Measurements from ENCODE around the gene POLR2C.
"Not testable (repeated sequence)": the region's sequence is repeated elsewhere in the genome, so short reads cannot be mapped to it uniquely, and the experiment has no call there.

POLR2C gene

DNA sequence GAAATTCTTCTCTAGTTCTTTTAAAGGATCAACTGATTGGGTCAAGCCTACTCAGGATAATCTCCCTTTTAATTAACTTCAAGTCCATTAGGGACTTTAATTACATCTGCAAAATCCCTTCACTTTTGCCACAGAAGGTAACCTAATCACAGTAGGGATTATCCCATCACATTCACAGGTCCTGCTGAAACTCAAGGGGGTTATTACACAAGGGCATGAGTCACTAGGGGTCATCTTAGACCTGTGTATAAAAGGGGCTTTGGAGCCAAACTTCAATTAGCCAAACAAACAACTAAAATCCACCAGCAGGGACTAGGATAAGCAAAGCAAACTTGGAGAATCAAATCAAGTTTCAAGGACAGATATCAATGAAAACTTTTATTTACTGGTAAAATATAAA lies 34.7 kb upstream of the POLR2C start:
- TF ChIP-seq, protein P1, sequence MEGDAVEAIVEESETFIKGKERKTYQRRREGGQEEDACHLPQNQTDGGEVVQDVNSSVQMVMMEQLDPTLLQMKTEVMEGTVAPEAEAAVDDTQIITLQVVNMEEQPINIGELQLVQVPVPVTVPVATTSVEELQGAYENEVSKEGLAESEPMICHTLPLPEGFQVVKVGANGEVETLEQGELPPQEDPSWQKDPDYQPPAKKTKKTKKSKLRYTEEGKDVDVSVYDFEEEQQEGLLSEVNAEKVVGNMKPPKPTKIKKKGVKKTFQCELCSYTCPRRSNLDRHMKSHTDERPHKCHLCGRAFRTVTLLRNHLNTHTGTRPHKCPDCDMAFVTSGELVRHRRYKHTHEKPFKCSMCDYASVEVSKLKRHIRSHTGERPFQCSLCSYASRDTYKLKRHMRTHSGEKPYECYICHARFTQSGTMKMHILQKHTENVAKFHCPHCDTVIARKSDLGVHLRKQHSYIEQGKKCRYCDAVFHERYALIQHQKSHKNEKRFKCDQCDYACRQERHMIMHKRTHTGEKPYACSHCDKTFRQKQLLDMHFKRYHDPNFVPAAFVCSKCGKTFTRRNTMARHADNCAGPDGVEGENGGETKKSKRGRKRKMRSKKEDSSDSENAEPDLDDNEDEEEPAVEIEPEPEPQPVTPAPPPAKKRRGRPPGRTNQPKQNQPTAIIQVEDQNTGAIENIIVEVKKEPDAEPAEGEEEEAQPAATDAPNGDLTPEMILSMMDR (IDR thresholded peaks at IDR 0.05; ENCODE audit: low read depth, low read length), result no peak
- peak; percentile 50 for DNase-seq

DNA sequence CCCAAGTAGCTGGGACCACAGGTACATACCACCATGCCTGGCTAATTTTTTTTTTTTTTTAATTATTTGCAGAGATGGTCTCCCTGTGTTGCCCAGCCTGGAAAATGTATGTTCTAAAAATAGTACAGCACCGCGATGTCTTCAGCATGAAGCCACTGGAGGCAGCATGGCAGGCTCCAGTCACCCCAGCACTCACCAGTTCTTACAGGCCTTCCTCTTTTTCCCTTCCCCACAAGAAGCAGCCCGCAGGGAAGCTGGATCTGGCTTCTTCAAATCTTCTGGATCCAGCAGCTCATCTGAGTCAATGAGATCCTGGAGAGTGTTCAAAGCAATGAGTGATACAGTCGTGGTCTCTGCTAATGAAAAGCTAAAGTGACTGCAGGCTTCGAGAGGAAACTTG lies 31.5 kb upstream of the POLR2C start:
- peaks cover 63% of the 10 kb centered on the region for H3K36me3 ChIP-seq
- H3K9me3 ChIP-seq (ENCODE audit: severe bottlenecking), result no peaks in the 10 kb centered on the region
- TF ChIP-seq, protein P1 (IDR thresholded peaks at IDR 0.05; ENCODE audit: low read depth, low read length), result no peak
- H3K27me3 ChIP-seq (ENCODE audit: insufficient read depth, low read depth, severe bottlenecking), result no peaks in the 10 kb centered on the region
- H3K4me3 ChIP-seq (ENCODE audit: low read depth, low read length), result no peak overlapping the region
- no peak for DNase-seq
- no peak overlapping the region for H3K27ac ChIP-seq

More for the DNA sequence above, 34.7 kb upstream of the POLR2C start:
- Histone ChIP-seq H3K27me3 (ENCODE audit: insufficient read depth, low read depth, severe bottlenecking) (no peaks in the 10 kb centered on the region), H3K4me3 (ENCODE audit: low read depth, low read length) (no peak overlapping the region), H3K27ac (peak overlapping the region; percentile 74), H3K36me3 (peaks cover 31% of the 10 kb centered on the region), H3K9me3 (ENCODE audit: severe bottlenecking) (no peaks in the 10 kb centered on the region)

DNA sequence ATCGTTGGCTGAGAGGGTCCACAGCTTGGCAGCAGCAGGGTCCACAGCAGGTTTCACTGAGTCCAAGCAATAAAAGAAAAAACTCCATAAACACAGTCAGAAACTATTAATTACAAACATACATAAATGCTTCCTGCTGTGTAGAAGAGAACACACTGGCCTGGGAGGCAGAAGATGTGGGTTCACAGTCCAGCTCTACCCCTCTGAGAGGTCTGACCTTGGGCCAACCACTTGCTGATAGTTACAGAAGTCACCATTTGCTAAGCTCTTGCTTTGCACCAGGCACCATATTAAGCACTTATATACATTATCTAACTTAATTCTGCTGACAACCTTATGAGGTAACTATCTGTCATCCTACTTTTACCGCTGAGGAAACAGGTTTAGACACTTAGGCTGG lies 30.0 kb upstream of the POLR2C start:
- Histone ChIP-seq H3K4me3 (ENCODE audit: low read depth, low read length) (no peak overlapping the region), H3K27me3 (ENCODE audit: insufficient read depth, low read depth, severe bottlenecking) (no peaks in the 10 kb centered on the region), H3K36me3 (peaks cover 63% of the 10 kb centered on the region), H3K9me3 (ENCODE audit: severe bottlenecking) (no peaks in the 10 kb centered on the region), H3K27ac (no peak overlapping the region)
- TF ChIP-seq, protein P1 (IDR thresholded peaks at IDR 0.05; ENCODE audit: low read depth, low read length), result no peak
- DNase-seq, result no peak

DNA sequence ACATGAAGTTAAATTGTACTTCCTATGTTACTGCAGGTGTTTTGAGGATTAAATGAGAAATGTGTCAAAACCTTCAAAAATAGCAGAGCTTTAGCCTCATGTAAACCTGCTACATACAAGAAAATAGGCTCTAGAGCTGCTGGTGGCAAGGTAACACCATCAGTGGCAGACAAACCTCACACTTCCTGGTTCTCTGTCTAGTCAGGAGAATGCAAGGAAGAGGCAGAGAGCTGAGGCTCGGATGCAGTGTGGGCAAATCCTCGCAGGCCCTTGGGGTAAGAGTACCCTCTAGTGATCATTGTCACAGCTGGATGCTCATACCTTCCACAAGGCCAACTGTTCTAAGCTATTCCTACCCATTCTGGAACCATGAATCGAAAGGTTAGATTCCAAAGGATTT lies 29.5 kb upstream of the POLR2C start:
- Histone ChIP-seq H3K36me3 (peaks cover 63% of the 10 kb centered on the region), H3K9me3 (ENCODE audit: severe bottlenecking) (no peaks in the 10 kb centered on the region), H3K27me3 (ENCODE audit: insufficient read depth, low read depth, severe bottlenecking) (no peaks in the 10 kb centered on the region), H3K4me3 (ENCODE audit: low read depth, low read length) (no peak overlapping the region), H3K27ac (no peak overlapping the region)
- TF ChIP-seq, protein P1 (IDR thresholded peaks at IDR 0.05; ENCODE audit: low read depth, low read length), result no peak
- DNase-seq, result no peak

DNA sequence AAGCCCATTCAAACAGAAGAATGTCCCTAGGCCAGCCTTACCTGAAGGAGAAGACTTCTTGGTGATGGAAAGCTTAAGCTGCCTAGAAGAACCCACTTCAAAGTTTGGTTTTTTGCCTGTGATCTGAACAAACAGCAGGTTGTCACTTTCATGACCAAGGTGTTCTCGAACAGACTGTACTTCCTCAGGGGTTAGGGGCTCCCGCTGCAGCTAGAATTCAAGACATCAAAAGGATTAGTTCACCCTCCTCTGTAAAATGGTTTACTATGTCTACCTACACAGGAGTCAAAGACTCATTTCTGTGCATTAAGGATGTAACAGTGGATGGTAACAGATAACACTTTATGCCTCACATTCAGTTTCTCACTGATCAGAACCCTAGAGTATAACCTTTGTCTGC lies 28.5 kb upstream of the POLR2C start:
- no peaks in the 10 kb centered on the region for H3K27me3 ChIP-seq (ENCODE audit: insufficient read depth, low read depth, severe bottlenecking)
- H3K36me3 ChIP-seq, result peaks cover 68% of the 10 kb centered on the region
- DNase-seq, result no peak
- no peak overlapping the region for H3K4me3 ChIP-seq (ENCODE audit: low read depth, low read length)
- TF ChIP-seq, protein P1 (IDR thresholded peaks at IDR 0.05; ENCODE audit: low read depth, low read length), result no peak
- H3K27ac ChIP-seq, result no peak overlapping the region
- H3K9me3 ChIP-seq (ENCODE audit: severe bottlenecking), result no peaks in the 10 kb centered on the region

DNA sequence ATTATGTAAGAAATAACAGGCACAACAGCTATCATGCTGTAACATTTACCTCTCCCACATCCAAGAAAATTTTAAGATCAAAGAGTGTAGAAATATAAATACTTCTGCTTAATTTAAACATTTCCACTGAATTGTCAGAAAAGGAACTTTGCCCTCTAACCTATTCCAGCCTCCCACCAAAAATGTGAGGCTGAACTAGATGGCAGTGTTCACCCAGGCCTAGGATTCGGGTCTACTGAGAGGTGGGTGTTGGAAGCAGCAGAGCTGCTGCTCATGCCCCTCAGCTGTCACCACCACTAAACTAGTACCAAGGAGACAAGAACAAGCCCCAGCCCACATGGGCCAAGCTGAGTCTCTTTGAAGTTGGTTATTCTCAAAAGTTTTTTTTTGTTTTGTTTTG lies 26.6 kb upstream of the POLR2C start:
- Histone ChIP-seq H3K9me3 (ENCODE audit: severe bottlenecking) (peaks cover 3% of the 10 kb centered on the region), H3K27me3 (ENCODE audit: insufficient read depth, low read depth, severe bottlenecking) (no peaks in the 10 kb centered on the region), H3K27ac (no peak overlapping the region), H3K36me3 (peaks cover 65% of the 10 kb centered on the region), H3K4me3 (ENCODE audit: low read depth, low read length) (no peak overlapping the region)
- TF ChIP-seq, protein P1 (IDR thresholded peaks at IDR 0.05; ENCODE audit: low read depth, low read length), result no peak
- DNase-seq, result no peak

DNA sequence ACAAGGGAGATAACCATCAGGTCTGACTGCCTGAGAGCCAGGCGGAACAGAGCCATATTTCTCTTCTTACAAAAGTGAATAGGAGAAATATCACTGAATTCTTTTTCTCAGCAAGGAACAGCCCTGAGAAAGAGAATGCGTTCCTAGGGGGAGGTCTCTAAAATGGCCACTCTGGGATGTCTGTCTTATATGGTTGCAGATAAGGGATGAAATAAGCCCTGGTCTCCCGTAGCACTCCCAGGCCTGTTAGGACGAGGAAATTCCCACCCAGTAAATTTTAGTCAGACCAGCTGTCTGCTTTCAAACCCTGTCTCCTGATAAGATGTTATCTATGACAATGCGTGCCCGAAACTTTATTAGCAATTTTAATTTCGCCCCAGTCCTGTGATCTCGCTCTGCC lies 22.5 kb upstream of the POLR2C start:
- H3K9me3 ChIP-seq (ENCODE audit: severe bottlenecking); H3K27me3 ChIP-seq (ENCODE audit: insufficient read depth, low read depth, severe bottlenecking); DNase-seq; H3K4me3 ChIP-seq (ENCODE audit: low read depth, low read length); H3K27ac ChIP-seq: not testable (repeated sequence)
- H3K36me3 ChIP-seq, result peaks cover 30% of the 10 kb centered on the region

DNA sequence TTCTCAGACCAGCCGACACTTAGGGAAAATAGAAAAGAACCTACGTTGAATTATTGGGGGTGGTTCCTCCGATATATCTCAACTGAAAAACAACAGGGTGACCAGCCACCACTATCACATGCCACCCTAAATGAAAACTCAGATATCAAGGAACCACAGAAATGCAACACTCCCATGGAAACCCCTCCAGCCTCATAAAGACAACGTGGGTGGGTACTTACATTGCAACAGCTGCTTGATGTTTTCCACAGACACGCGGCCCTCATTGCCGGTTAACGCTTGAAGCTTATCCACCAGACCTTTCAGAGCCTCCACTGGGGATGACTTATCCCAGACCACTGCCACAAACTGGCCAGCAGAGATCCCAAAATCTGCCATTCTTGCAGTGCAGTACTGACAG lies 21.9 kb upstream of the POLR2C start:
- not testable (repeated sequence) for H3K27ac ChIP-seq; DNase-seq; H3K9me3 ChIP-seq (ENCODE audit: severe bottlenecking); H3K27me3 ChIP-seq (ENCODE audit: insufficient read depth, low read depth, severe bottlenecking); H3K4me3 ChIP-seq (ENCODE audit: low read depth, low read length)
- peaks cover 24% of the 10 kb centered on the region for H3K36me3 ChIP-seq
